Measurements from ENCODE around the gene PPM1H.

DNA sequence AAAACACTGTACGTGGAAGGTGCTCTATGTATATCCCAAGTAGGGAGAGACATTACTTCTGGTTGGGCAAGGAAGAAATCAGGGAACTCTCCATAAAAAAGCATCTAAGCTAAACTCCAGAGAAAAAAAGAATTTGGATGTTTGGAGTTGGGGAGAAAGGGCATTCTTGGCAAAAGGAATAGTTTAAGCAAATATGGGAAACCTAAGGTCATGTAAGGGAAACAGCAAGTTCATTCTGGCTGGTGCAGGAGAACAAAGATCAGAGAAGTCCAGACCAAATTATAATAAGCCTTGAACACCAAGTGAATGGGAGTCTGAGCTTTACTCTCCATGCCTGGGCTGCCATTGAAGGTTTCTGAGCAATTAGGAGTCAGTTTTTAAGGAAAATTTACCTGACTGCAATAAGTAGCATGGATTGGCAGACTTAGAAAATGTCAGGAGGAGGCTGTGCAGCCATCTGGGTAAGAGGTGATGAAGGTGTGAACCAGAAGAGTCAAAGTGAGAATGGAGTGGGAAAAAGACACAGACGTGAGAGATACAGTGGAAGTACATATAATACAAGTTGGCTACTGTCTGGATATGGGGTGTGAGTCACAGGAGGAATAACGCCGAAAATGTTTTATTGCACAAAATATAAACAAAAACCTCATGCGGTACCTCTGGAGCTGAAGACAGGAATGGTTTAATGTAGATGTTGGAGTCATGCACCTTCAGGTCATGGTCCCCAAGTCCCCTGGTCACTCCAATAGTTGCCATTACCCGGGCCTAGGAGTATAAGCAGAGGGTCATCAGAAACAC, 245.7 kb downstream of the PPM1H start:
- TF ChIP-seq ZNF292 (tag by site-specific recombination; IDR thresholded peaks at IDR 0.05; ENCODE audit: borderline replicate concordance, low read depth) (no peak), ZNF623 (tag by site-specific recombination; IDR thresholded peaks at IDR 0.05) (no peak), ZNF114 (tag by site-specific recombination; IDR thresholded peaks at IDR 0.05) (no peak), ZFP3 (tag by site-specific recombination; IDR thresholded peaks at IDR 0.05; ENCODE audit: low read depth) (no peak)
- TF ChIP-seq, protein P1, sequence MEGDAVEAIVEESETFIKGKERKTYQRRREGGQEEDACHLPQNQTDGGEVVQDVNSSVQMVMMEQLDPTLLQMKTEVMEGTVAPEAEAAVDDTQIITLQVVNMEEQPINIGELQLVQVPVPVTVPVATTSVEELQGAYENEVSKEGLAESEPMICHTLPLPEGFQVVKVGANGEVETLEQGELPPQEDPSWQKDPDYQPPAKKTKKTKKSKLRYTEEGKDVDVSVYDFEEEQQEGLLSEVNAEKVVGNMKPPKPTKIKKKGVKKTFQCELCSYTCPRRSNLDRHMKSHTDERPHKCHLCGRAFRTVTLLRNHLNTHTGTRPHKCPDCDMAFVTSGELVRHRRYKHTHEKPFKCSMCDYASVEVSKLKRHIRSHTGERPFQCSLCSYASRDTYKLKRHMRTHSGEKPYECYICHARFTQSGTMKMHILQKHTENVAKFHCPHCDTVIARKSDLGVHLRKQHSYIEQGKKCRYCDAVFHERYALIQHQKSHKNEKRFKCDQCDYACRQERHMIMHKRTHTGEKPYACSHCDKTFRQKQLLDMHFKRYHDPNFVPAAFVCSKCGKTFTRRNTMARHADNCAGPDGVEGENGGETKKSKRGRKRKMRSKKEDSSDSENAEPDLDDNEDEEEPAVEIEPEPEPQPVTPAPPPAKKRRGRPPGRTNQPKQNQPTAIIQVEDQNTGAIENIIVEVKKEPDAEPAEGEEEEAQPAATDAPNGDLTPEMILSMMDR (tag by site-specific recombination; IDR thresholded peaks at IDR 0.05), result no peak
- TF ChIP-seq, protein P2, sequence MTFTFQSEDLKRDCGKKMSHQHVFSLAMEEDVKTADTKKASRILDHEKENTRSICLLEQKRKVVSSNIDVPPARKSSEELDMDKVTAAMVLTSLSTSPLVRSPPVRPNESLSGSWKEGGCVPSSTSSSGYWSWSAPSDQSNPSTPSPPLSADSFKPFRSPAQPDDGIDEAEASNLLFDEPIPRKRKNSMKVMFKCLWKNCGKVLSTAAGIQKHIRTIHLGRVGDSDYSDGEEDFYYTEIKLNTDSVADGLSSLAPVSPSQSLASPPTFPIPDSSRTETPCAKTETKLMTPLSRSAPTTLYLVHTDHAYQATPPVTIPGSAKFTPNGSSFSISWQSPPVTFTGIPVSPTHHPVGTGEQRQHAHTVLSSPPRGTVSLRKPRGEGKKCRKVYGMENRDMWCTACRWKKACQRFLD (tag by site-specific recombination; IDR thresholded peaks at IDR 0.05), result no peak
- TF ChIP-seq, protein P3, sequence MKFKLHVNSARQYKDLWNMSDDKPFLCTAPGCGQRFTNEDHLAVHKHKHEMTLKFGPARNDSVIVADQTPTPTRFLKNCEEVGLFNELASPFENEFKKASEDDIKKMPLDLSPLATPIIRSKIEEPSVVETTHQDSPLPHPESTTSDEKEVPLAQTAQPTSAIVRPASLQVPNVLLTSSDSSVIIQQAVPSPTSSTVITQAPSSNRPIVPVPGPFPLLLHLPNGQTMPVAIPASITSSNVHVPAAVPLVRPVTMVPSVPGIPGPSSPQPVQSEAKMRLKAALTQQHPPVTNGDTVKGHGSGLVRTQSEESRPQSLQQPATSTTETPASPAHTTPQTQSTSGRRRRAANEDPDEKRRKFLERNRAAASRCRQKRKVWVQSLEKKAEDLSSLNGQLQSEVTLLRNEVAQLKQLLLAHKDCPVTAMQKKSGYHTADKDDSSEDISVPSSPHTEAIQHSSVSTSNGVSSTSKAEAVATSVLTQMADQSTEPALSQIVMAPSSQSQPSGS (tag by site-specific recombination; IDR thresholded peaks at IDR 0.05; ENCODE audit: low read depth), result no peak
